ENCODE data around the gene RRP15.
A peak's percentile ranks its signal among the peaks of the same experiment; 100 is the strongest.

Gene RRP15

GRCh38 chr1:218369688-218370511 lies 84.8 kb downstream of the RRP15 start:
- Histone ChIP-seq H2AFZ (ENCODE audit: low read depth) (no peak overlapping the region), H3K4me3 (IDR thresholded peaks at IDR 0.05; ENCODE audit: insufficient read depth, low read depth, low read length) (no peak overlapping the region), H3K4me1 (ENCODE audit: low read depth, poor library complexity, severe bottlenecking) (peaks cover 43% of the 10 kb centered on the region), H3K9ac (no peak overlapping the region), H4K20me1 (ENCODE audit: insufficient read depth) (no peaks in the 10 kb centered on the region), H3K36me3 (ENCODE audit: insufficient read depth) (no peaks in the 10 kb centered on the region), H3K27me3 (ENCODE audit: insufficient read depth, low read depth) (no peaks in the 10 kb centered on the region), H3K4me2 (0 out of 2 replicates have a peak overlapping the region, but pooled peaks have one; percentile 10), H3K27ac (no peak overlapping the region), H3K79me2 (ENCODE audit: insufficient read depth, low read depth) (no peaks in the 10 kb centered on the region)
- no peak for TF ChIP-seq CTCF (conservative IDR thresholded peaks at IDR 0.05; ENCODE audit: low read depth, low read length)

- Histone ChIP-seq H3K4me1 (ENCODE audit: low read depth, poor library complexity, severe bottlenecking) (peaks cover 61% of the 10 kb centered on the region), H3K36me3 (ENCODE audit: insufficient read depth) (no peaks in the 10 kb centered on the region), H2AFZ (ENCODE audit: low read depth) (peak overlapping the region; percentile 8; the same call in 1 of the 2 replicates), H3K27me3 (ENCODE audit: insufficient read depth, low read depth) (no peaks in the 10 kb centered on the region), H3K4me3 (IDR thresholded peaks at IDR 0.05; ENCODE audit: insufficient read depth, low read depth, low read length) (peak overlapping the region; percentile 38), H3K27ac (peak overlapping the region; percentile 5; the same call in 1 of the 2 replicates), H4K20me1 (ENCODE audit: insufficient read depth) (no peaks in the 10 kb centered on the region), H3K79me2 (ENCODE audit: insufficient read depth, low read depth) (no peaks in the 10 kb centered on the region), H3K4me2 (peak overlapping the region; percentile 10; the same call in 1 of the 2 replicates), H3K9ac (no peak overlapping the region)
- no peak for TF ChIP-seq CTCF (conservative IDR thresholded peaks at IDR 0.05; ENCODE audit: low read depth, low read length)
Measured at GRCh38 chr1:218371927-218372672, 87.0 kb downstream of the RRP15 start.

GRCh38 chr1:218374401-218375353 lies 89.6 kb downstream of the RRP15 start:
- H3K4me1 ChIP-seq (ENCODE audit: low read depth, poor library complexity, severe bottlenecking) = peaks cover 76% of the 10 kb centered on the region
- H3K36me3 ChIP-seq (ENCODE audit: insufficient read depth) = no peaks in the 10 kb centered on the region
- H2AFZ ChIP-seq (ENCODE audit: low read depth) = no peak overlapping the region
- H3K9ac ChIP-seq = no peak overlapping the region
- no peaks in the 10 kb centered on the region for H4K20me1 ChIP-seq (ENCODE audit: insufficient read depth)
- no peaks in the 10 kb centered on the region for H3K27me3 ChIP-seq (ENCODE audit: insufficient read depth, low read depth)
- H3K79me2 ChIP-seq (ENCODE audit: insufficient read depth, low read depth) = no peaks in the 10 kb centered on the region
- no peak overlapping the region for H3K27ac ChIP-seq
- no peak for TF ChIP-seq CTCF (conservative IDR thresholded peaks at IDR 0.05; ENCODE audit: low read depth, low read length)
- no peak overlapping the region for H3K4me3 ChIP-seq (IDR thresholded peaks at IDR 0.05; ENCODE audit: insufficient read depth, low read depth, low read length)
- 0 out of 2 replicates have a peak overlapping the region, but pooled peaks have one; percentile 1 for H3K4me2 ChIP-seq

- Histone ChIP-seq H3K4me2 (peak overlapping the region; percentile 91), H3K27me3 (ENCODE audit: insufficient read depth, low read depth) (no peaks in the 10 kb centered on the region), H3K4me1 (ENCODE audit: low read depth, poor library complexity, severe bottlenecking) (peaks cover 77% of the 10 kb centered on the region), H3K4me3 (IDR thresholded peaks at IDR 0.05; ENCODE audit: insufficient read depth, low read depth, low read length) (peak overlapping the region; percentile 71), H3K27ac (peak overlapping the region; percentile 64), H3K36me3 (ENCODE audit: insufficient read depth) (no peaks in the 10 kb centered on the region), H3K79me2 (ENCODE audit: insufficient read depth, low read depth) (no peaks in the 10 kb centered on the region), H2AFZ (ENCODE audit: low read depth) (peak overlapping the region; percentile 10; the same call in 1 of the 2 replicates), H3K9ac (peak overlapping the region; percentile 27; the same call in 1 of the 2 replicates), H4K20me1 (ENCODE audit: insufficient read depth) (no peaks in the 10 kb centered on the region)
- no peak for TF ChIP-seq CTCF (conservative IDR thresholded peaks at IDR 0.05; ENCODE audit: low read depth, low read length)
Measured at GRCh38 chr1:218376722-218377121, 91.6 kb downstream of the RRP15 start.
